Lower leg skin (tissue), 3 donors: ENCODE data around the gene CDKN2B-AS1.

ENCODE experiments used
- POLR2A ChIP-seq, 2 donors: fragments of 450-650 bp; IDR thresholded peaks; one replicate each; pipeline ENCODE4 v1.6.1; 2016 to 2017; ENCODE audit warnings: antibody characterized with exemption in 2 of 2, mild to moderate bottlenecking in 1 of 2, moderate library complexity in 1 of 2
- TF ChIP-seq, protein P1 (sequence below), 3 donors: fragments of 450-650 bp; IDR thresholded peaks; one replicate each; pipeline ENCODE4 v1.5.1; 2016; ENCODE audit warnings: antibody characterized with exemption in 3 of 3, mild to moderate bottlenecking in 3 of 3, moderate library complexity in 2 of 3

DNA sequence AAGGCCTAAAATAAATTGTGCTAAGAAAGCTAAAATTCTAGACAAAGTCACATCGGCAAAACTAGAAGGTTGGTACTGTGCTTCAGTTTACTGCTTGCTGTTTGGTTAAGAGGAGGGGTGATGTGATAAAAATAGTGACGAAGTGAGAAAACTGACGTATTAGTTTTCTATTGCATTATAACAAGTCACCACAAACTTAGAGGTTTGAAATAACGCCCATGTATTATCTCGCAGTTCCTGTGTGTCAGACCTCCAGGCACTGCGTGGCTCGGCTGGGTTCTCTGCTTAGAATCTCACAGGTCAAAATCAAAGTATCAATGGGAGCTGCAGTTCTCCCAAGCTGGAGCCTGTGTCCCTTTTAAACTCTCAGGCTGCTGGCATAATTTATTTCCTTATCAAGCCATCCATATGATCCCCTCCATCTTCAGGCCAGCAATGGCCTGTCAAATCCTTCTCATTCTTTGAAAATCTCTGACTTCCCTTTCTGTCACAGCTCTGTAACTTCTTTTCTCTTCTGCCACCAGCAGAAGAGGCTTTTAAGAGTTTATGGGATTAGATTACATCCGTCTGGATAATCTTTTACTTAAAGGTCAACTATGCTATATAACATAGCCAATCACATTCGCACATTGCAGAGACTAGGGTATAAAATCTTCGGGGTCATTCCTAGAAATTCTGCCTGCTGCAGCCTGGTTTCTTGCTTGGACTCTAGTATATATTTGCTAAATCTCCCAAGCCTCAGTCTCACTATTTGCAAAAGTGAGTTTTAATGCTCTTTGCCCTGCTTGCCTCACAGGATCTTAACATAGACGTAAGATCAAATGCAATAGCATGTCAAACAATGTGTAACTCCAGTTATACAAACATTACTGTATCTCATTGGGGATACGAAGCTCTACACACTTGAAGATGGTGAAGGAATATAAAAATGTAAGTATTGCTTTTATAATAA is 118.6 kb downstream of the CDKN2B-AS1 start:
- no peak for TF ChIP-seq POLR2A (IDR thresholded peaks at IDR 0.05)
- TF ChIP-seq, protein P1, sequence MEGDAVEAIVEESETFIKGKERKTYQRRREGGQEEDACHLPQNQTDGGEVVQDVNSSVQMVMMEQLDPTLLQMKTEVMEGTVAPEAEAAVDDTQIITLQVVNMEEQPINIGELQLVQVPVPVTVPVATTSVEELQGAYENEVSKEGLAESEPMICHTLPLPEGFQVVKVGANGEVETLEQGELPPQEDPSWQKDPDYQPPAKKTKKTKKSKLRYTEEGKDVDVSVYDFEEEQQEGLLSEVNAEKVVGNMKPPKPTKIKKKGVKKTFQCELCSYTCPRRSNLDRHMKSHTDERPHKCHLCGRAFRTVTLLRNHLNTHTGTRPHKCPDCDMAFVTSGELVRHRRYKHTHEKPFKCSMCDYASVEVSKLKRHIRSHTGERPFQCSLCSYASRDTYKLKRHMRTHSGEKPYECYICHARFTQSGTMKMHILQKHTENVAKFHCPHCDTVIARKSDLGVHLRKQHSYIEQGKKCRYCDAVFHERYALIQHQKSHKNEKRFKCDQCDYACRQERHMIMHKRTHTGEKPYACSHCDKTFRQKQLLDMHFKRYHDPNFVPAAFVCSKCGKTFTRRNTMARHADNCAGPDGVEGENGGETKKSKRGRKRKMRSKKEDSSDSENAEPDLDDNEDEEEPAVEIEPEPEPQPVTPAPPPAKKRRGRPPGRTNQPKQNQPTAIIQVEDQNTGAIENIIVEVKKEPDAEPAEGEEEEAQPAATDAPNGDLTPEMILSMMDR (IDR thresholded peaks at IDR 0.05) = no peak
